NCI-H345 treated with DMSO at 0.1 percent for 48 hours (cell line): ENCODE measurements around the gene NOL6.
"Not testable (repeated sequence)": the region's sequence is repeated elsewhere in the genome, so short reads cannot be mapped to it uniquely, and the experiment has no call there.

ENCODE experiments used
- DNase-seq: peaks from one replicate; lab custom pipeline; 2025; ENCODE audit not compliant: unreplicated experiment; lab: John Stamatoyannopoulos, UW

The NOL6 gene

GRCh38 chr9:33472881-33473615, 676 bp downstream of the NOL6 start:
- no peak for DNase-seq

- DNase-seq, result no peak
Observed at GRCh38 chr9:33472171-33472880, 1.4 kb downstream of the NOL6 start.

DNA sequence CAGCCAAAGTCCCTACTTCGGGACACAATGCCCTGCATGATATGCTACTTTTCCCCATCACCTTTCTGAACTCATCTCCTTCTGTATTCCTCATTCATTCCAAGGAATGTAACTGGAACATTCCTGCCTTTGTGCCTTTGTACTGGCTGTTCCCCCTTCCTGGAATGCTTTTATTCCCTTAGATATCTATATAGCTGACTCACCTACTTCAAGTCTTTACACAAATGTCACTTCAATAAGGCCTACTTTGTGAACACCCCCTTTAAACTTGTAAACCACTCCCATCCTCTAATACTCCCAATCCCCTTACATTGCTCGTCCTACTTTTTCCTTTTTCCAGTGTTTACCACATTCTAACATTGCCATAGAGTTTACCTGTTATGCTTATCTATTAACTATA, 2.4 kb downstream of the NOL6 start:
- DNase-seq, result no peak

- no peak for DNase-seq
Observed at GRCh38 chr9:33469891-33470290, 3.8 kb downstream of the NOL6 start.

- no peak for DNase-seq
Observed at GRCh38 chr9:33468797-33469621, 4.7 kb downstream of the NOL6 start.

DNA sequence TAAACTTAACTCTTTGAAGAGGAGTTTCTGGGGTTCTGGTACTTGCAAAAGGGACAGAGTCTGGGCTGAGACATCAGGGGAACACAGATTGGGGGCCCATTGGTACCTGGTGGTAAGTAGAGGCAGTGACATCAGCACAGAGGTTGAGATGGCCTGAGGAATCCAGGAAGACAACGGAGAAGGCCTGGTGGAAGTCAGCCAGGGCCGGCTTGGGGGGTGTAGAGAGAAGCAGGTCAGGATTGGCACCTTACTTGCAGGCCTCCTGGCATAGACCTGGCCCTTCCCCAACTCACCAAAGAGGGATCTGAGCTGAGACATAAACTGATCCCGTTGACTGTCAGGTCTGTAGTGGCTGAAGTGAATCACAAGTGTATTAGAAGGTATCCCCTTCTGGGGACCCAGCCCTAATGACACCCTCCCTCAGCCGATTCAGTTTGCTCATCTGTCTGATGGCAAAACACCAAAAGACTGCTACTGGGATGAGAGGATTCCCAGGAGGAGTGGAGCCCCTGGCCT, 5.5 kb downstream of the NOL6 start:
- no peak for DNase-seq

- DNase-seq, result no peak
Observed at GRCh38 chr9:33467526-33467925, 6.2 kb downstream of the NOL6 start.

- DNase-seq, result no peak
Observed at GRCh38 chr9:33466565-33467495, 6.9 kb downstream of the NOL6 start.

DNA sequence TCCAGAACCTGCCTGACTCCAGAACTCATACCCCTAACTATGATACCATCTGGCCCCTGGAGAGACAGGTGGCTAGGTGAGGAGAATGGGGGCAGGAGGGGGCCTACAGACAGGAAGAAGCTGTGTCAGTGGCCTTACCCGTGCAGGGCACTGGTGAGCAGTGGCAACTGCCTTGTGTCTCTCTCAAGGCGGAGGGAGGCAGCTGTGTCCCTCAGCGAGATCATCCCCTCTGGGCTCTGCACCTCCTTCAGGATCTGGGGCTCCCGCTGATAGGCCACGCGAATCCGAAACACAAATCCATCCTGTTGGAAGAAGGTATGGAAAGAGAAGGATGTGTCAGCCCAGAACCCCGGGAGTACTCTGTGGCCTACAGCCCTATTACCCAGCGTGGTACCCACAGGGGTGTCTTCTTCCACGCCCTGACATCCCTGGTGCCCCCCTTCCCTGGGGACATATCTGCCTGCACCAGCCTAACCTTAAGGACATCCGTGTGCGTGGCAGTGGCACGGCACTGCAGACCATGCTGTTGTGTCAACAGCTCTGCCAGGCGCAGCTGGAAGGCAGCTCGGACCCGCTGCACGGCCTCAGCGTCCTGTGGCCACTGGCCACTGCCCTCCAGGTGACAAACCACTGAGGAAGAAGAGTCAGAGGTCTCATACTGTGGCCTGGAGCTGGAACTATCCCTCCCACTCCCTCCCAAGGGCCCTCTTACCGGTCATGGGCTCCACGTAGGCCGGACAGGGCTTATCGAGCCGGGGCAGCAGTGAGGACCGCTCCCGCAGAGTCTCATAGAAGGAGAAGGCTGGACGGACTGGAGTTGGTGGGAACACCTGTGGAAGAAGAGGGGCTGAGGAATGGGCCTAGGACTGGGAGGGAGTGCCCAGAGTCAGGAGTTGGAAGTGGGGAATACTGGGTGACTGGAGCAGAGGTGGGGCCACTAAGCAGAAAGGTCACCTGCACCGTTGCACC, 7.8 kb downstream of the NOL6 start:
- no peak for DNase-seq

DNA sequence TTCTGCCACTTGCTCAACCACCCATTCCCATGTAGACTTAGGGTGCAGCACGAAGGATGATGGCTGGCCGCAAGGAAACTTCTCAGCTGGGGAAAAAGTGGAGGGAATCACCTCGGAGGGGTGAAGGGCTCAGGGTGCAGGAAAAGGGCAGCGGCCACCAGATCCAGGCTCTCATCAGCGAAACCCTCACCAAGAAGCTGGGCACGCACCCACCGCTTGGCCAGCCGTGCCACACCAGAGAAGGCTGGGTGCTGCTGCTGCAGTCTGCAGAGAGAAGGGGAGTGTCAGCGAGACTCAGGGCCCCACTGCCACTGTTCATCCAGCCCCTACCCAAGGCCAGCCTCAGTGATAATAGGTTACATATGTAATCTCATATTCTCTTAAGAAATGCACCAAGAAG, 8.6 kb downstream of the NOL6 start:
- DNase-seq, result no peak

DNA sequence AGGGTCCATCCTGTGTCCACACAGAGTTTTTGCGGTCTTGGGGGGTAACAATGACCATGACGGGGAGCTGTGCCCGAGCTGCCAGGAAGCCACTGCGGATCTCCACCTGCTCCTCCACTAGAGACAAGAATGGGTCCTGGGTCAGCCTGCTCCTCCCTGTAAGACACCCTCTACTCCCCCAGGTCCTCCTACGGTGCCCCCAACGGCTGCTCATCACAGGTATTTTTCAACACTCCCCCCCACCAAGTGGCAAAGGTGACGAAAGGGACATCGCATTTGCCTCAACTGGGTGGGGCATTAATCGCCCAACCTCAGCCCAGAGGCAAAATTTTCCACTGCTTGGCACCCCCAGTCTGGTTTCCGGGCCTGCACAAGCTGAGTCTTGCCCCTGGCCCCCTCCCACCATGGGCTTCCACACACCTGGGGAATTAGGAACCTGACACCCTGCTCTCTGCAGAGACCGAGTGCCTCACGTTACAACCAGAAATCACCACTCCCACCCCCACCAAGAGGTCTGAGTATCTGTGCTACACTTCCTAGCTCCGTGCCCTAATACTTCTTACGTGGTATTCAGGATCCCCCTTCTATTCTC, 9.6 kb downstream of the NOL6 start:
- no peak for DNase-seq

- no peak for DNase-seq
Observed at GRCh38 chr9:33463151-33463550, 10.6 kb downstream of the NOL6 start.

DNA sequence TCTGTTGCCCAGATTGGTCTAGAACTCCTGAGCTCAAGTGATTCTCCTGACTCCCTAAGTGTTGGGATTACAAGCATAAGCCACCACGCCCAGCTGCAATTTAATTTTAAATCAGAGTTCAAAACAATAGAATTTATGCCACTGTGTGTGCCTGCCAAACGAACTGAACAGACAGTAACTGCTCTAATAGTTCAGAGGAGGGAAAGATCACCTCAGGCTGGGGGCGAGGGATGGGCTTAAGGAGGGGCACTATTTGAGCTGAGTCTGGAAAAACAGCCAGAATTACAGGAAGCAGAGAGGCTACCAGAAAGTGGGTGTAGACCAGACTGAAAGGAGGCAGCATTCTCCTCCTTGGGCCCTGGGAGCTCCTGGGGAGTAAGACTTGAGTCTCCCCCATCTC, 12.2 kb downstream of the NOL6 start:
- no peak for DNase-seq

GRCh38 chr9:33460854-33461253, 12.9 kb downstream of the NOL6 start:
- DNase-seq, result no peak

DNA sequence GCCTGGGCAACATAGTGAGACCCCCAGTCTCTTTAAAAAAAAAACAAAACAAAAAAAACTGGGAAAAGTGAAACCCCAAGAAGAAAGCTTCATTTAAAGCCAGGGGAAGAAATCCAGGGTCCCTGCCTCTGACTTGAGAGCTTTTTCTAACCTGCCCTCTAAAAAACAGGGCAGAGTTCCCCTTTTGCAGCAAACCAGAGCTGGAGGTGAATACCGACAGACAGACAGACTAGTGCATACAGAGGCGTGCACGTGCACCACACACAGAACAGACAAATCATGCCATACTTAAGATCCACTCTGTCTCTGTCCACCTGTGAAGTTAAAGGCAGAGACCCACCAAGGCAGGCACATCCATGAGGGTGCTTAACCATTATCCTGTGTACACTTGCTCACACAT, 14.6 kb downstream of the NOL6 start:
- DNase-seq, result no peak

- DNase-seq, result no peak
Observed at GRCh38 chr9:33458444-33458843, 15.3 kb downstream of the NOL6 start.

DNA sequence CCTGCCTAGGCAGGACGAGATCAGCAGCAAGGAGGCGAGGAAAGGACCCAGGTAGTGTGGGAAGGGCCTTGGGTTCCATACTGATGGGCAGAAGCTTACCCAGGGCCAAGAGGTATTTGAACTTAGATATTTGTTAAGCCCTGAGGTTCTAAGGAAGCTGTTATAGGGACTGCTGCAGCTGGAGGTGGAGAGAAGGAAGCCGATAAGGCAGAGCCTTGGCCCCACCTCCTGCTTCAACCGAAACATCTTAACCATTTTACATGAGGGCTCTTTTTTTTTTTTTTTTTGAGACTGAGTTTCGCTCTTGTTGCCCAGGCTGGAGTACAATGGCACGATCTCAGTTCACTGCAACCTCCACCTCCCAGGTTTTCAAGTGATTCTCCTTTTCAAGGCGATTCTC, 17.8 kb downstream of the NOL6 start:
- no peak for DNase-seq

- DNase-seq, result not testable (repeated sequence)
Observed at GRCh38 chr9:33455456-33455855, 18.3 kb downstream of the NOL6 start.

GRCh38 chr9:33454661-33455026, 19.1 kb downstream of the NOL6 start:
- DNase-seq, result not testable (repeated sequence)
